ENCODE results near the gene PDCD1. TPM values are rescaled to one million over a fixed set of nuclear protein-coding genes. Genes with fewer than 3 reads are reported as not detected.
"Not testable (repeated sequence)": the region's sequence is repeated elsewhere in the genome, so short reads cannot be mapped to it uniquely, and the experiment has no call there.

The PDCD1 gene
- total RNA-seq, result 2.0 TPM

GRCh38 chr2:241858206-241859016 is at the start of gene PDCD1:
Gene PDCD1, minus strand, starts transcription at chr2:241858894. Its CDS starts 56 bp downstream, at chr2:241858838.
- H3K27me3 ChIP-seq (ENCODE audit: insufficient read depth, low read length), result peaks cover 11% of the 10 kb centered on the region
- peak within 1 kb of the TSS; percentile 20 for H3K4me3 ChIP-seq (ENCODE audit: low read length)
- H3K4me1 ChIP-seq (ENCODE audit: insufficient read depth, low read length), result peaks cover 24% of the 10 kb centered on the region
- no peaks in the 10 kb centered on the region for H3K9me3 ChIP-seq (ENCODE audit: low read depth, low read length)

GRCh38 chr2:241907831-241908230 is 49.1 kb upstream of the PDCD1 start:
- not testable (repeated sequence) for H3K4me1 ChIP-seq (ENCODE audit: insufficient read depth, low read length); H3K4me3 ChIP-seq (ENCODE audit: low read length); H3K27me3 ChIP-seq (ENCODE audit: insufficient read depth, low read length); H3K9me3 ChIP-seq (ENCODE audit: low read depth, low read length)

GRCh38 chr2:241906826-241907570 is 48.3 kb upstream of the PDCD1 start:
- Histone ChIP-seq H3K4me3 (ENCODE audit: low read length) (no peak overlapping the region), H3K9me3 (ENCODE audit: low read depth, low read length) (no peaks in the 10 kb centered on the region), H3K4me1 (ENCODE audit: insufficient read depth, low read length) (no peaks in the 10 kb centered on the region), H3K27me3 (ENCODE audit: insufficient read depth, low read length) (no peaks in the 10 kb centered on the region)

- H3K4me3 ChIP-seq (ENCODE audit: low read length); H3K27me3 ChIP-seq (ENCODE audit: insufficient read depth, low read length); H3K9me3 ChIP-seq (ENCODE audit: low read depth, low read length); H3K4me1 ChIP-seq (ENCODE audit: insufficient read depth, low read length): not testable (repeated sequence)
These were observed 47.7 kb upstream of the PDCD1 start for GRCh38 chr2:241906378-241906770.

GRCh38 chr2:241905716-241906377 is 47.2 kb upstream of the PDCD1 start:
- no peak overlapping the region for H3K4me3 ChIP-seq (ENCODE audit: low read length)
- H3K9me3 ChIP-seq (ENCODE audit: low read depth, low read length), result no peaks in the 10 kb centered on the region
- H3K4me1 ChIP-seq (ENCODE audit: insufficient read depth, low read length), result no peaks in the 10 kb centered on the region
- H3K27me3 ChIP-seq (ENCODE audit: insufficient read depth, low read length), result no peaks in the 10 kb centered on the region

GRCh38 chr2:241904791-241905710 is 46.4 kb upstream of the PDCD1 start:
- H3K9me3 ChIP-seq (ENCODE audit: low read depth, low read length), result no peaks in the 10 kb centered on the region
- no peaks in the 10 kb centered on the region for H3K4me1 ChIP-seq (ENCODE audit: insufficient read depth, low read length)
- no peaks in the 10 kb centered on the region for H3K27me3 ChIP-seq (ENCODE audit: insufficient read depth, low read length)
- no peak overlapping the region for H3K4me3 ChIP-seq (ENCODE audit: low read length)

- Histone ChIP-seq H3K4me1 (ENCODE audit: insufficient read depth, low read length) (no peaks in the 10 kb centered on the region), H3K27me3 (ENCODE audit: insufficient read depth, low read length) (no peaks in the 10 kb centered on the region), H3K9me3 (ENCODE audit: low read depth, low read length) (no peaks in the 10 kb centered on the region), H3K4me3 (ENCODE audit: low read length) (no peak overlapping the region)
These were observed 45.5 kb upstream of the PDCD1 start for GRCh38 chr2:241904011-241904718.

GRCh38 chr2:241903121-241904010 is 44.7 kb upstream of the PDCD1 start:
- Histone ChIP-seq H3K4me1 (ENCODE audit: insufficient read depth, low read length) (no peaks in the 10 kb centered on the region), H3K4me3 (ENCODE audit: low read length) (no peak overlapping the region), H3K27me3 (ENCODE audit: insufficient read depth, low read length) (no peaks in the 10 kb centered on the region), H3K9me3 (ENCODE audit: low read depth, low read length) (no peaks in the 10 kb centered on the region)

- Histone ChIP-seq H3K27me3 (ENCODE audit: insufficient read depth, low read length) (no peaks in the 10 kb centered on the region), H3K4me3 (ENCODE audit: low read length) (no peak overlapping the region), H3K9me3 (ENCODE audit: low read depth, low read length) (no peaks in the 10 kb centered on the region), H3K4me1 (ENCODE audit: insufficient read depth, low read length) (no peaks in the 10 kb centered on the region)
These were observed 43.8 kb upstream of the PDCD1 start for GRCh38 chr2:241902357-241902991.

- H3K4me3 ChIP-seq (ENCODE audit: low read length), result no peak overlapping the region
- no peaks in the 10 kb centered on the region for H3K9me3 ChIP-seq (ENCODE audit: low read depth, low read length)
- H3K27me3 ChIP-seq (ENCODE audit: insufficient read depth, low read length), result no peaks in the 10 kb centered on the region
- no peaks in the 10 kb centered on the region for H3K4me1 ChIP-seq (ENCODE audit: insufficient read depth, low read length)
These were observed 43.0 kb upstream of the PDCD1 start for GRCh38 chr2:241901500-241902351.

- Histone ChIP-seq H3K4me3 (ENCODE audit: low read length) (no peak overlapping the region), H3K27me3 (ENCODE audit: insufficient read depth, low read length) (no peaks in the 10 kb centered on the region), H3K4me1 (ENCODE audit: insufficient read depth, low read length) (no peaks in the 10 kb centered on the region), H3K9me3 (ENCODE audit: low read depth, low read length) (no peaks in the 10 kb centered on the region)
These were observed 42.3 kb upstream of the PDCD1 start for GRCh38 chr2:241901018-241901380.

- no peaks in the 10 kb centered on the region for H3K4me1 ChIP-seq (ENCODE audit: insufficient read depth, low read length)
- no peak overlapping the region for H3K4me3 ChIP-seq (ENCODE audit: low read length)
- H3K9me3 ChIP-seq (ENCODE audit: low read depth, low read length), result no peaks in the 10 kb centered on the region
- no peaks in the 10 kb centered on the region for H3K27me3 ChIP-seq (ENCODE audit: insufficient read depth, low read length)
These were observed 41.7 kb upstream of the PDCD1 start for GRCh38 chr2:241900251-241901017.
